Endothelial cell of umbilical vein (primary cell): ENCODE data around the gene PBLD. TPM values are rescaled to one million over a fixed set of nuclear protein-coding genes. Genes with fewer than 3 reads are reported as not detected.

Source experiments
- BruUV-seq: library from RNA; stranded (reverse); fragments of 400-500 nt; replicated peaks from 2 replicates; lab custom pipeline; 2021; lab: Mats Ljungman, UMichigan
- CTCF ChIA-PET: fragments of 300-600, 350-600 bp; sonication (Branson Sonifier 250); formaldehyde crosslinking; loops from one replicate; lab custom pipeline; 2021; ENCODE audit warnings: antibody characterized with exemption, inconsistent platforms; lab: Charles Lee
- POLR2A ChIA-PET: fragments of 300-600, 350-600 bp; sonication (Branson Sonifier 250); formaldehyde crosslinking; loops from one replicate; lab custom pipeline; 2021; ENCODE audit warnings: antibody characterized with exemption, inconsistent platforms; lab: Charles Lee
- DNase-seq: peaks from one replicate; pipeline ENCODE4 v3.0.0-alpha.2; 2011; ENCODE audit warnings: low read depth, low spot score
- FAIRE-seq: peaks from 2 replicates; lab custom pipeline; 2011; peaks lifted over from hg19 to GRCh38; lab: Jason Lieb, UNC
- H2AFZ ChIP-seq: 2 replicates; pipeline ENCODE4 v1.6.0; 2012; ENCODE audit warnings: low read depth, low read length, control low read depth, inconsistent platforms
- H3K27ac ChIP-seq: 2 replicates; pipeline ENCODE4 v1.5.1; 2011; ENCODE audit warnings: low read depth, mild to moderate bottlenecking, control low read depth, low read length, moderate library complexity; ENCODE audit not compliant: insufficient read depth
- H3K27me3 ChIP-seq, 2 experiments: 2 replicates each; pipeline versions ENCODE4 v1.6.0 to v1.6.1; 2011; ENCODE audit warnings: low read length in 2 of 2, mixed read lengths in 1 of 2; ENCODE audit not compliant: control insufficient read depth in 2 of 2, insufficient read depth in 2 of 2
- H3K36me3 ChIP-seq, 2 experiments: 2 replicates in 1 of 2; 3 replicates in 1 of 2; pipeline ENCODE4 v1.5.1; 2011; ENCODE audit warnings: low read length in 2 of 2, mild to moderate bottlenecking in 1 of 2, moderate library complexity in 1 of 2; ENCODE audit not compliant: control insufficient read depth in 2 of 2, insufficient read depth in 2 of 2; ENCODE audit errors: extremely low read depth in 1 of 2
- H3K4me1 ChIP-seq: 3 replicates; pipeline ENCODE4 v1.5.1; 2011; ENCODE audit warnings: mild to moderate bottlenecking, low read length; ENCODE audit not compliant: control insufficient read depth, insufficient read depth; ENCODE audit errors: extremely low read depth
- H3K4me2 ChIP-seq: 2 replicates; pipeline ENCODE4 v1.6.1; 2011; ENCODE audit warnings: low read length, control low read depth, mixed read lengths; ENCODE audit not compliant: insufficient read depth
- H3K4me3 ChIP-seq, 3 experiments: fragments of 200-600 bp in 1 of 3; sonication (generic), shearing (Covaris generic) in 1 of 3; replicated peaks in 1 of 3; 2 replicates each; pipeline ENCODE4 v1.5.1; 2011 to 2016; ENCODE audit warnings: control low read depth in 3 of 3, low read length in 3 of 3, mild to moderate bottlenecking in 2 of 3, inconsistent platforms in 1 of 3, low read depth in 1 of 3, moderate library complexity in 1 of 3; ENCODE audit not compliant: insufficient read depth in 1 of 3
- H3K79me2 ChIP-seq: 2 replicates; pipeline ENCODE4 v1.6.0; 2012; ENCODE audit warnings: low read length, inconsistent platforms; ENCODE audit not compliant: control insufficient read depth, insufficient read depth
- H3K9ac ChIP-seq: replicated peaks from 2 replicates; pipeline ENCODE3; 2011; ENCODE audit warnings: low read length, control low read depth; ENCODE audit not compliant: insufficient read depth; ENCODE audit errors: extremely low read depth
- H3K9me1 ChIP-seq: replicated peaks from 3 replicates; pipeline ENCODE4 v1.6.0; 2011; ENCODE audit warnings: mild to moderate bottlenecking, low read length; ENCODE audit not compliant: control insufficient read depth, insufficient read depth; ENCODE audit errors: extremely low read depth
- H3K9me3 ChIP-seq: replicated peaks from 2 replicates; pipeline ENCODE4 v1.5.1; 2012; ENCODE audit warnings: low read length, inconsistent platforms; ENCODE audit not compliant: control insufficient read depth, insufficient read depth
- H4K20me1 ChIP-seq: replicated peaks from 2 replicates; pipeline ENCODE3; 2011; ENCODE audit warnings: mild to moderate bottlenecking, low read length; ENCODE audit not compliant: control insufficient read depth, insufficient read depth; ENCODE audit errors: extremely low read depth
- CTCF ChIP-seq, 2 donors: IDR thresholded peaks; 1 replicate in 1 of 2; 2 replicates in 1 of 2; pipeline ENCODE4 v1.5.1; 2011; ENCODE audit warnings: low read length in 2 of 2, mild to moderate bottlenecking in 2 of 2, moderate library complexity in 2 of 2, control low read depth in 1 of 2, inconsistent platforms in 1 of 2, low read depth in 1 of 2; ENCODE audit not compliant: insufficient read depth in 1 of 2; ENCODE audit errors: extremely low read depth in 1 of 2
- EZH2 ChIP-seq: IDR thresholded peaks from 2 replicates; pipeline ENCODE4 v1.6.1; 2012; ENCODE audit warnings: borderline replicate concordance, low read depth, mild to moderate bottlenecking, moderate library complexity, low read length, inconsistent platforms; ENCODE audit not compliant: severe bottlenecking
- FOS ChIP-seq: IDR thresholded peaks from 2 replicates; pipeline ENCODE4 v1.6.1; 2011; ENCODE audit warnings: mild to moderate bottlenecking, low read length, moderate library complexity, borderline replicate concordance; ENCODE audit not compliant: insufficient read depth
- GATA2 ChIP-seq: IDR thresholded peaks from 2 replicates; pipeline ENCODE4 v1.7.0; 2011; ENCODE audit warnings: low read depth, mild to moderate bottlenecking, moderate library complexity, mixed read lengths, low read length; ENCODE audit not compliant: insufficient read length, insufficient read depth
- JUN ChIP-seq: IDR thresholded peaks from 2 replicates; pipeline ENCODE4 v1.6.1; 2011; ENCODE audit warnings: borderline replicate concordance, low read depth; ENCODE audit not compliant: insufficient read length, insufficient read depth
- MAX ChIP-seq: IDR thresholded peaks from 2 replicates; pipeline ENCODE4 v1.6.1; 2011; ENCODE audit not compliant: insufficient read depth, insufficient read length
- MYC ChIP-seq: IDR thresholded peaks from one replicate; pipeline ENCODE4 v1.6.1; 2011; ENCODE audit warnings: mild to moderate bottlenecking, low read depth, low read length
- POLR2A ChIP-seq: IDR thresholded peaks from 2 replicates; pipeline ENCODE4 v1.6.1; 2012; ENCODE audit warnings: low read depth, mild to moderate bottlenecking, control low read depth, low read length
- POLR2AphosphoS5 ChIP-seq: IDR thresholded peaks from 2 replicates; pipeline ENCODE4 v1.6.1; 2012; ENCODE audit warnings: low read depth, mild to moderate bottlenecking, control low read depth, low read length, moderate library complexity; ENCODE audit not compliant: insufficient read depth
- dilution Hi-C: fragments of 300-500 bp; cut with MboI; formaldehyde crosslinking; loops from one replicate; pipeline ENCODE4 v1.15.0; 2019; ENCODE audit warnings: low sequenced_read_pairs; ENCODE audit not compliant: extremely low pct_ligation_motif_present
- intact Hi-C: fragments of 100-400 bp; cut with micrococcal nuclease; formaldehyde crosslinking; loops from one replicate; pipeline ENCODE4 v1.10.0; 2022
- polyA plus RNA-seq, 4 experiments: library from polyadenylated mRNA; depleted of rRNA in 3 of 4; stranded (reverse) in 3 of 4; unstranded in 1 of 4; fragments of >200 nt; gene quantifications; 2 replicates each; pipeline versions ENCODE4 v1.2.1 to v1.2.3, GENCODE V29; 2011 to 2012; ENCODE audit warnings: missing spikeins in 1 of 4
- total RNA-seq: library from RNA; stranded (reverse); gene quantifications from 2 replicates; pipeline ENCODE4 v1.2.3, GENCODE V29; 2021

Gene PBLD
- total and polyA plus RNA-seq, 2 donors (not counting 3 experiments of a cell fraction or from before 2014, with no cell fraction given): 1.5 to 5.1 TPM

- DNase-seq (no peak), FAIRE-seq (no peak)
- CTCF ChIA-PET: interaction anchor here (3.9 kb wide), 1 partner anchor 132 kb away, joined by 38 read pairs; no protein-coding TSS in a partner anchor
- H4K20me1 ChIP-seq: peaks cover 4% of the 10 kb centered on the region
- BruUV-seq: no TSS peak
- H3K79me2 ChIP-seq: peaks cover 26% of the 10 kb centered on the region
- H3K9me1 ChIP-seq: no peaks in the 10 kb centered on the region
- intact Hi-C loops: loop anchor here (5.0 kb wide), 1 partner anchor 488 kb away; no protein-coding TSS in a partner anchor
- POLR2A ChIA-PET: no interaction called here
- no peak for TF ChIP-seq MYC
- H3K4me2 ChIP-seq: no peak overlapping the region
- H2AFZ ChIP-seq: no peak overlapping the region
- H3K9me3 ChIP-seq: no peaks in the 10 kb centered on the region
- peaks cover 5% of the 10 kb centered on the region for H3K4me1 ChIP-seq
- no peak overlapping the region for H3K4me3 ChIP-seq
- H3K27me3 ChIP-seq: no peaks in the 10 kb centered on the region
- H3K36me3 ChIP-seq: peaks cover 8 to 32% of the 10 kb centered on the region in 2 experiments
- no peak overlapping the region for H3K9ac ChIP-seq
- dilution Hi-C loops: no loop called here
- no peak overlapping the region for H3K27ac ChIP-seq
These were observed 12.9 kb upstream of the PBLD start for GRCh38 chr10:68345621-68346020.

GRCh38 chr10:68342909-68343516 lies 10.3 kb upstream of the PBLD start:
- Histone ChIP-seq H3K4me3 (no peak overlapping the region), H2AFZ (no peak overlapping the region), H3K36me3 (peaks cover 21 to 45% of the 10 kb centered on the region in 2 experiments), H3K27ac (no peak overlapping the region), H3K79me2 (peaks cover 51% of the 10 kb centered on the region), H3K27me3 (no peaks in the 10 kb centered on the region), H3K9ac (no peak overlapping the region), H4K20me1 (peaks cover 11% of the 10 kb centered on the region), H3K4me1 (peaks cover 5% of the 10 kb centered on the region), H3K9me1 (no peaks in the 10 kb centered on the region), H3K9me3 (no peaks in the 10 kb centered on the region), H3K4me2 (no peak overlapping the region)
- TF ChIP-seq JUN (no peak), POLR2A (no peak), POLR2AphosphoS5 (no peak), MAX (no peak), GATA2 (no peak), CTCF (IDR thresholded peaks at IDR 0.05; ENCODE audit: extremely low read depth in 1 of 2, insufficient read depth in 1 of 2, low read depth in 1 of 2, low read length in 2 of 2) (no peak), EZH2 (no peak), FOS (no peak), MYC (no peak)
- ChIA-PET CTCF (no interaction called here), POLR2A (interaction anchor here (0.5 kb wide), 1 partner anchor 20 kb away, joined by 3 read pairs; no protein-coding TSS in a partner anchor)
- DNase-seq: no peak
- no peak for FAIRE-seq
- intact Hi-C loops: no loop called here
- dilution Hi-C loops: no loop called here
- BruUV-seq: no TSS peak
